Mucosa of stomach (tissue), 1 donor: Measurements from ENCODE around the gene JAKMIP1.

ENCODE experiments used
- H3K27me3 ChIP-seq: one replicate; pipeline ENCODE4 v1.7.0; 2013; ENCODE audit warnings: mild to moderate bottlenecking, low read length; ENCODE audit not compliant: control insufficient read depth, insufficient read depth
- H3K36me3 ChIP-seq: one replicate; pipeline ENCODE4 v1.7.0; 2013; ENCODE audit warnings: low read length; ENCODE audit not compliant: control insufficient read depth, insufficient read depth
- H3K4me1 ChIP-seq: one replicate; pipeline ENCODE4 v1.7.0; 2013; ENCODE audit warnings: mild to moderate bottlenecking, low read length; ENCODE audit not compliant: control insufficient read depth, insufficient read depth
- H3K4me3 ChIP-seq: one replicate; pipeline ENCODE4 v1.7.0; 2013; ENCODE audit warnings: low read length
- H3K9ac ChIP-seq: one replicate; pipeline ENCODE4 v1.7.0; 2013; ENCODE audit warnings: mild to moderate bottlenecking, low read length, moderate library complexity
- H3K9me3 ChIP-seq: one replicate; pipeline ENCODE4 v1.7.0; 2013; ENCODE audit warnings: mild to moderate bottlenecking, low read length, moderate library complexity; ENCODE audit not compliant: control insufficient read depth
- donor health status: Pancreatic carcinoma.

The JAKMIP1 gene

DNA sequence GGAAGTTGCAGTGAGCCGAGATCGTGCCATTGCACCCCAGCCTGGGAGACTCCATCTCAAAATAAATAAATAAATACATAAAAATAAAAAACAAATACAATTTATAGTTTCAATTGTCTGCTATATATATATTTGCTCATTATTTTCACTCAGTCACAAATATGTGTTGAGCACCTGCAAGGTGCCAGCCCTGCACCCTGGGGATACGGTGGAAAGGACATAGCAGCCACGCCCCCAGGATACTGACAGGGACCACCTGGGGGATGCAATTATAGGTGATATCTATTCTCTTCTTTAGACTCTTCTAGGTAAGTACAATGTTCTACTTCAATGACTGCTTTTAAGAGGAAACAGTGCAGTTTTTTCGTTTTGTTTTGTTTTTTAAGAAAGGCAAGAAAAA lies 85.0 kb downstream of the JAKMIP1 start:
- Histone ChIP-seq H3K9me3 (no peaks in the 10 kb centered on the region), H3K27me3 (no peaks in the 10 kb centered on the region), H3K9ac (no peak overlapping the region), H3K4me3 (no peak overlapping the region), H3K4me1 (no peaks in the 10 kb centered on the region), H3K36me3 (no peaks in the 10 kb centered on the region)

DNA sequence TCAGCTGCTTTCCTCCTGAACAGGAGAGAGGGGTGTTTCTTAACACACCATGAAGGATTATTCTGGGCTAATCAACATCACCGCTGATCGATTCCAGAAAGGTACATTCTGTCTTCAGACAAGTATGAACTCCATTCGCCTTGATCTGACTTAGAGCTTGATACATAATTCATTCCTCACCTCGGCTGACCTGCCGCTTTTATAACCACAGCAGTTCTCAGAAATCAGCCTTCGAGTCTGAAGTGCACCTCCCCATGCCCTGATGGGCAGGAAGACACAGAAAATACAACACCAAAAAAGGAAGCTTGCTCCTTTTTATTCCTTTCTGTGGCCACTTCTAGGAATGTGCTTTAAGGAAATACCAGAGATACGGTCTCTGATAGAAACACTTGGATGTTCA lies 85.7 kb downstream of the JAKMIP1 start:
- Histone ChIP-seq H3K9me3 (no peaks in the 10 kb centered on the region), H3K4me1 (no peaks in the 10 kb centered on the region), H3K4me3 (no peak overlapping the region), H3K9ac (no peak overlapping the region), H3K27me3 (no peaks in the 10 kb centered on the region), H3K36me3 (no peaks in the 10 kb centered on the region)

DNA sequence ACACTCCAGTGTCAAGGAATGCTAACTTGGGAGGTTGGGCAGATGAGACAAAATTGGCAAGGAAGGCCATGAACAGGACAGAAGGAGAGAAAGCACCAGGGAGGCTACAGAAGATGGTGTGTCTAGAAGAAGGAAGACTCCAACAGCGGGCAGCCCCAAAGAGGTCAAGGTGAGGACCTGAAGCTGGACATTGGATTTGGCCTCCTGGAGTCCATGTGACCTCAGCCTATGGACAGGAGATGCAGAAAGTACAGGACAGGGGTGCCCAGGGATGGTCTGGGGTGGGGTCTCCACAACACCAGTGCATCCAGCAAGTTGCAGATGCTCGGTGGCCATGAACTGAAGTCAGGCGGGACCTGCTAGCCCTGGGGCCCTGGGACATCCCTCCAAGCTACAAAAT lies 86.2 kb downstream of the JAKMIP1 start:
- H3K4me1 ChIP-seq = no peaks in the 10 kb centered on the region
- no peak overlapping the region for H3K4me3 ChIP-seq
- no peak overlapping the region for H3K9ac ChIP-seq
- no peaks in the 10 kb centered on the region for H3K9me3 ChIP-seq
- no peaks in the 10 kb centered on the region for H3K36me3 ChIP-seq
- H3K27me3 ChIP-seq = no peaks in the 10 kb centered on the region

DNA sequence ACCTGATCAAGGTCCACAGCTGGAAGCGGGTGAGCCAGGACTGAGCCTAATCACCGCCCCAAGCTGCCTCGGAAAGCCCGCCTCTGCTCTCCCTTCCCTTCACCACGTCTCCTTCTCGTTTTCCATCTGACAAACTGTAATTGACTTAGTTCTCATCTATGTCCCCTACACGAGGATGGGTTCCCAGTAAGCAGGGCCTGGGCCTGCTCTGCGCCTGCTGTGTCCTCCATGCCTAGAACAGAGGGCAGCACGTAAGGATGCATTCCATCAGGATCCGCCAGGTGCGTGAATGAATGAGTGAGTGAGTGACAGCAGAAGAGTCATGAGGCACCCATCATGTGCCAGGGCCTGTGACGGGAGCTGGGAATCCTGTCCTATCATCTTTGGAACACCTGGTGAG lies 86.7 kb downstream of the JAKMIP1 start:
- Histone ChIP-seq H3K9ac (no peak overlapping the region), H3K36me3 (no peaks in the 10 kb centered on the region), H3K9me3 (no peaks in the 10 kb centered on the region), H3K4me3 (no peak overlapping the region), H3K4me1 (no peaks in the 10 kb centered on the region), H3K27me3 (no peaks in the 10 kb centered on the region)

DNA sequence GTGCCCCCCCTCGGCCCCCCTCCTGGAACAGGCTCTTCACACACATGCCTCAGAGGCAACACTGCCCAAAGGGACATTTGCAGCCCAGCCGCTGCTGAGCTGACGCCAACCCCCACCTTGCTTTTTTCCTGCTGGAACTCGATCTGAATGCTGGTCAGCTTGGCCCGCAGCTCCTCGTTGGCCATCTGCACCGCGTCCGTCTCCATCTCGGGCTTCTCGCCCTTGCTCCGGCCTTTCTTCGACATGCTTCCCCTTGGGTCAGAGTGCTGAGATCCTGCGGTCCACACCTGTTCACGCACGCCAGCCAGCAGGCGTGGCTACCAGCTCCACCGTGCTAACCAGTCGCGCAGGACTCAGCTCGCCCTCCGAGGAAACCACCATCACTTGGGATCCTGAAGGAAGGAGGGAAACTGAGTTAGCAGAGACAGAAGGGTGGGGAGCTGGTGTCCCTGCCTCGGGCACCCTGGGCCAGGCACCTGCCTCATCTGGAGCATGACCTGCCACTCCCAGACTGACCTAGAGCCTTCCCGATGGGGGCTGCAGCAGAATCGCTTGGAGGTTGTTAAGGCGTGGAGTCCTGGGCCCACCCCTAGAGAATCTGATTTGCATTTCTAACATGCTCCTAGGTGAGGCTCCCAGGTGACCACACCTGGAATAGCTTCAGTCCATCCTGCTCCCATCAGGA lies 87.6 kb downstream of the JAKMIP1 start:
- H3K4me3 ChIP-seq = no peak overlapping the region
- H3K9ac ChIP-seq = no peak overlapping the region
- H3K27me3 ChIP-seq = no peaks in the 10 kb centered on the region
- no peaks in the 10 kb centered on the region for H3K36me3 ChIP-seq
- H3K9me3 ChIP-seq = no peaks in the 10 kb centered on the region
- no peaks in the 10 kb centered on the region for H3K4me1 ChIP-seq

DNA sequence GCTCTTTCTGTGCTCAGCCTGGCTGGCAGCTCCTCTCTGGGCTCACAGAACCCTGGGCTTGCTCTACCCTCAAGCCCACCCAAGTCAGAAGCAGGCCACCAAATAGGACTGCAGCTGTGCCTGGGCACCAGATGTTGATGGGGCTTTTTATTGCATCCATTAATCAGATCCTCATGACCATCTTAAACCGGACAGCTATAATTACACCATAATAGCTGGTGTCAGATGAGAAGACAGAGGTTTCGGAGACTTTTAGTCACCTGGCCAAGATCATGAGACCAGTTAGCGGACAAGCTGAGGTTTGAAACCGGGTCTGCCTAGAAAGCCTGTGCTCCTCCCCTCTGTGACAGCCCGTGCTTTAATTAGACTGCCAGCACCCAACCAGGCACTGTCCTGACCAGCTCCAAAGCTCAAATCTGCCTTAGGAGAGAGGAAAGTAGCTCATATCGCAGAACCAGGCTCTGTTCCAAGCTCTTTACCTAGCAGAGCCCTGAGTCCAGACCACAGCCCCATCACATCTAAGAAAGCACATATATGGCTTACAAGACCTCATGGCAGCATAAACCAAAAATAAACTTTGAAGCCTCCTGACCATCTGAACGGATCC lies 88.9 kb downstream of the JAKMIP1 start:
- H3K9ac ChIP-seq = no peak overlapping the region
- H3K4me3 ChIP-seq = no peak overlapping the region
- H3K36me3 ChIP-seq = no peaks in the 10 kb centered on the region
- no peaks in the 10 kb centered on the region for H3K4me1 ChIP-seq
- no peaks in the 10 kb centered on the region for H3K9me3 ChIP-seq
- H3K27me3 ChIP-seq = no peaks in the 10 kb centered on the region

DNA sequence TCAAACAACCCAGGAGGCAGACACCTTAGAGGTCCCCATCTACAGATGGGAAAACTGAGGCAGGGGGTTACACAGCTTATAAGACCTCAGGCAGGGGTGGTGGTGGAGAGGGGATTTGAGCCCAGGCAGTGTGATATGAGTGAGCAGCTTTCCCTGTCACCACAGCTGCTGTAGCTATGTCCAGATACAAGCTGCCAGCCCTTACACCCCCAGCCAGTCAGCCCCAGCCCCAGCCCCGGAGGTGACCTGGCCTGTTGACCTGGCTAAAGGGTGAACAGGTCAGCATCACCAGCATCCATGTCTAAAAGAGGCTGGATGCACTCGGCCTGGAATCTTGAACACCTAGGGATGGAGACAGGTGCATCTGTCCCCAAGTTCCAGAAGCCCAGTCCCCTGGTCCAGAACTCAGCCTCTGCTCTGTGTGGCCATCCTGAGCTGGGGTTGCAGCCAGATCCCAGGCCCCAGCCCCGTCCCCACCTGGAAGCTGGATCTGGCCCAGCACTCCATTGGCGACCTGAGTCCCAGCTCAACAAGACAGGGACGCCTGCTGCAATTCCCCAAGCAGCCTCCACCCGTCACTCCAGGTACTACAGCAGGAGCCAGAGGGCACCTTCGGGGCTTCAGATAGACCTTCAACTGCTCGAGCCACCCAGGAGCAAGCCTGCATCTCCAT lies 89.5 kb downstream of the JAKMIP1 start:
- Histone ChIP-seq H3K4me1 (no peaks in the 10 kb centered on the region), H3K4me3 (no peak overlapping the region), H3K9me3 (no peaks in the 10 kb centered on the region), H3K36me3 (no peaks in the 10 kb centered on the region), H3K27me3 (no peaks in the 10 kb centered on the region), H3K9ac (no peak overlapping the region)

DNA sequence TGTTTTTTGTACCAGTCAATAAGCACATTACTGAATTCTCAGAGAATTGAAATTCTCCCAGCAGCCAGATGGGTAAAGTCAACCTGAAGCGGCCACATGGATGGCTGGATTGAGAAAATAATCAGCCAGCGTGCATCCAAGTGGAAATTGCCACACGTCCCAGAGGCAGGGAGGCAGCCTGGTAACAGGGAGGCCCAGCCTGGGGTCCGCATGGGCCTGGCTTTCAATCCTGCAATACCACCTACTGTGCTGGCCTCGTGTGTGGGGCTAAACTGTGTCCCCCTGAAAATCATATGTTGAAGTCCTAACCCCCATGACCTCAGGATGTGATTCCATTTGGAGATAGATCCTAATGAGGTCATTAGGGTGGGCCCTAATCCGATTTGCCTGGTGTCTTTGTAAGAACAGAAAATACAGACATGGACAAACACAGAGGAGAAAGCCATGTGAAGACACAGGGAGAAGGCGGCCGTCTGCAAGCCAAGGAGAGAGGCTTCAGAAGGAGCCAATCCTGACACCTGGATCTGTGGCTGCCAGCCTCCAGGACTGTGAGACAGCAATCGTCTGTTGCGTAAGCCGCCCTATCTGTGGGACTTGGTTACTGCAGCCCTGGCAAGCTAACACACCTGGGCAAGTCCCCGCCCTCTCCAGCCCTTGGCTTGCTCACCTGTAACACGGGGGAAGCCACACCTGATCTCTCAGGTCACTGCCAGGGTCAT lies 90.3 kb downstream of the JAKMIP1 start:
- H3K4me3 ChIP-seq = no peak overlapping the region
- H3K4me1 ChIP-seq = no peaks in the 10 kb centered on the region
- no peak overlapping the region for H3K9ac ChIP-seq
- H3K36me3 ChIP-seq = no peaks in the 10 kb centered on the region
- H3K9me3 ChIP-seq = no peaks in the 10 kb centered on the region
- peaks cover 4% of the 10 kb centered on the region for H3K27me3 ChIP-seq

DNA sequence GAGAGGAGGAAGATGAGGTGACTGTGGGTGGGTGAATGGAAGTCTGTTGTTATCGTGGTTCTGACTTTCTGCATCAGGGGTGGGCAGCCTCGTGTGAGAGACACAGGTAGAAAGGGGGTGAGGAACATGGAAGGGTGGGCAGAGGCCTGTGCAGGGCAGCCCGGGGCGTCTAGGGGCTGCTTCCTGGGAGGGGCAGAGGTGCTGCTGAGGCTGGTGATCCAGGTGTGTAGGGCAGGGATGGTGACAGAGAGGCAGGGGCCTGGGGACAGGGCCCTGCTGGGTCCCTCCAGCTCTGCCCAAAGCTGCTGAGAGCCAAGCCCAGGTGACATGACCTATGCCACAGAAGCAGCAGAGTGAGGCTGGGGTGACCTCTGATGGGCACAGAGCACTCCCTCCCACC lies 92.5 kb downstream of the JAKMIP1 start:
- Histone ChIP-seq H3K4me3 (no peak overlapping the region), H3K9ac (no peak overlapping the region), H3K9me3 (no peaks in the 10 kb centered on the region), H3K36me3 (no peaks in the 10 kb centered on the region), H3K4me1 (no peaks in the 10 kb centered on the region), H3K27me3 (peaks cover 6% of the 10 kb centered on the region)

DNA sequence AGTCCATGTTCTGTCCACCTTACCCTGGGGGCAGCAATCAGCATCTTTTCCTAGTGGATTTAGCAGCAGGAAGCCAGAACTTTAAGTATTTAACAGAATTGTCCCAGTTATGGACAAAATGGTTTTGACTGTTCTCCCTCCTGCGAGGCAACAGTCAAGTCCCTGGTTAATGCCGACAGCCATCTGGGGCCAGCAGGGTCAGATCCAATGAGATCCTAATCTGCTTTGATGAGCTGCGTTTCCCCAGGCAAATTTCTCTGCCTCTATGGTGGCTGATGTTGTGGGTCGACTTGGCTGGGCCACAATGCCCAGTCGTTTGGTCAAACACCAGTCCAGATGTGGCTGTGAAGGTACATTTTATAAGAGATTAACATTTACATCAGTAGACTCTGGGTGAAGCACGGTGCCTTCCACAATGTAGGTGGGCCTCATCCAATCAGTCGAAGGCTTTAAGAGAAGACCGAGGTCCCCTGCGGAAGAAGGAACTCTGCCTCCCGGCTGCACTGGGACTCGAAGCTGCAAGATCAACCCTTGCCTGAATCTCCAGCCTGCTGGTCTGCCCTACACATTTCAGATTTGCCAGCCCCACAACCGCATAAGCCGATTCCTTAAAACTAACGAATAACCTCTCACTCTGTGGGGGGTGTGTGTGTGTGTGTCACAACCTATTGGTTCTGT lies 93.1 kb downstream of the JAKMIP1 start:
- Histone ChIP-seq H3K36me3 (no peaks in the 10 kb centered on the region), H3K9me3 (no peaks in the 10 kb centered on the region), H3K27me3 (peaks cover 6% of the 10 kb centered on the region)

DNA sequence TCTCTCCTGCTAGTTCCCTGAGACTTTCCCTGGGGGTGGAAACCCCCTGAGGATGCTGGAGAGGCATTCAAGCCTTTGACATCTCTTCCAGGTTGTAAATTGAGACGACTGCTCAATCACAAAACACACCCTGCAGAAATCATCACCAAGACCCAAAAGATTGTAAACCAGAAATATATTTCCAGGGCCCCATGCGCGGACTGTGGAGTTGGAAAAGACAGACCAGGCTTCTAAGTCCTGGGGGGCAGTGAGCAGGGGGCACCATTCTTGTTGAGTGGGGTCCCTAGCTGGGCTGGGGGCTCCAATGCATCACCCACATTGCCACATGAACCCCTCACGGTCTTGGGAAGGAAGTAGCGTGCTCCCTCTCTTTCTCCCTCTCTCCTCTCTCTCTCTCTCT lies 94.2 kb downstream of the JAKMIP1 start:
- Histone ChIP-seq H3K27me3 (peaks cover 6% of the 10 kb centered on the region), H3K36me3 (no peaks in the 10 kb centered on the region), H3K4me1 (no peaks in the 10 kb centered on the region), H3K9me3 (no peaks in the 10 kb centered on the region), H3K9ac (no peak overlapping the region), H3K4me3 (no peak overlapping the region)

More for the DNA sequence above, 93.1 kb downstream of the JAKMIP1 start:
- H3K4me1 ChIP-seq = no peaks in the 10 kb centered on the region
- H3K9ac ChIP-seq = no peak overlapping the region
- H3K4me3 ChIP-seq = no peak overlapping the region
